Neutrophil (primary cell): ENCODE measurements around the gene RHCG.

Source experiments
- H3K27ac ChIP-seq: fragments of 200-600 bp; sonication (generic); 2 replicates; pipeline ENCODE4 v1.5.1; 2016; ENCODE audit warnings: mild to moderate bottlenecking, moderate library complexity
- H3K27me3 ChIP-seq: fragments of 200-600 bp; sonication (generic); 2 replicates; pipeline ENCODE4 v1.6.0; 2016; ENCODE audit warnings: mild to moderate bottlenecking
- H3K36me3 ChIP-seq: fragments of 200-600 bp; sonication (generic); 2 replicates; pipeline ENCODE4 v1.5.1; 2017
- H3K4me1 ChIP-seq, 2 experiments: fragments of 200-600 bp in 1 of 2; sonication (generic) in 1 of 2; 1 replicate in 1 of 2; 2 replicates in 1 of 2; pipeline versions ENCODE4 v1.5.1 to v1.6.1; 2013 to 2016; ENCODE audit warnings: low read depth in 1 of 2, low read length in 1 of 2, mild to moderate bottlenecking in 1 of 2, moderate library complexity in 1 of 2; ENCODE audit not compliant: control insufficient read depth in 1 of 2, insufficient read depth in 1 of 2
- H3K4me3 ChIP-seq, 2 experiments: fragments of 200-600 bp in 1 of 2; sonication (generic) in 1 of 2; 1 replicate in 1 of 2; 2 replicates in 1 of 2; pipeline ENCODE4 v1.5.1; 2013 to 2016; ENCODE audit warnings: low read depth in 1 of 2, low read length in 1 of 2, mild to moderate bottlenecking in 1 of 2, moderate library complexity in 1 of 2
- H3K9me3 ChIP-seq: fragments of 200-600 bp; sonication (generic); 2 replicates; pipeline ENCODE4 v1.5.1; 2016
- CTCF ChIP-seq: fragments of 200-600 bp; sonication (generic); IDR thresholded peaks from 2 replicates; pipeline ENCODE4 v1.5.1; 2016; ENCODE audit warnings: antibody characterized with exemption

Gene RHCG

DNA sequence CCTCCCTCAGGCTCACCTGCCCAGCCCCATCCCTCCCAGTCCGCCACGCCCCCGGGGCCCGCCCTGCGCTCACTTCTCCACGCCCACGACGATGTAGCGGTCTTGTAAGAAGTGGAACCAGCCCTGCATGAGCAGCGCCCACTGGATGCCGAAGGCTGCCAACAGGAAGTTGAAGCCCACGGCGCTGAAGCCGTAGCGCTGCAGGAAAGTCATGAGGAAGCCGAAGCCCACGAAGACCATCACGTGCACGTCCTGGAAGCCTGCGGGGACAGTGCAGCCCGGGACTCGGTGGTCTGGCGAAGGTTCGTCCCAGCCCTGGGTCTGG lies 9.7 kb downstream of the RHCG start:
- Histone ChIP-seq H3K4me1 (no peaks in the 10 kb centered on the region), H3K4me3 (no peak overlapping the region), H3K9me3 (no peaks in the 10 kb centered on the region), H3K27me3 (peaks cover 69% of the 10 kb centered on the region), H3K27ac (no peak overlapping the region), H3K36me3 (no peaks in the 10 kb centered on the region)
- TF ChIP-seq CTCF = no peak

GRCh38 chr15:89483079-89483478 lies 13.3 kb downstream of the RHCG start:
- H3K27me3 ChIP-seq = peaks cover 73% of the 10 kb centered on the region
- TF ChIP-seq CTCF = no peak
- H3K4me3 ChIP-seq = no peak overlapping the region

GRCh38 chr15:89482139-89482538 lies 14.2 kb downstream of the RHCG start:
- Histone ChIP-seq H3K27me3 (peaks cover 73% of the 10 kb centered on the region), H3K9me3 (no peaks in the 10 kb centered on the region), H3K4me1 (no peaks in the 10 kb centered on the region), H3K4me3 (no peak overlapping the region), H3K36me3 (no peaks in the 10 kb centered on the region), H3K27ac (no peak overlapping the region)
- no peak for TF ChIP-seq CTCF

More at GRCh38 chr15:89483079-89483478, 13.3 kb downstream of the RHCG start:
- no peak overlapping the region for H3K27ac ChIP-seq
- H3K36me3 ChIP-seq = no peaks in the 10 kb centered on the region
- H3K4me1 ChIP-seq = no peaks in the 10 kb centered on the region
- no peaks in the 10 kb centered on the region for H3K9me3 ChIP-seq

DNA sequence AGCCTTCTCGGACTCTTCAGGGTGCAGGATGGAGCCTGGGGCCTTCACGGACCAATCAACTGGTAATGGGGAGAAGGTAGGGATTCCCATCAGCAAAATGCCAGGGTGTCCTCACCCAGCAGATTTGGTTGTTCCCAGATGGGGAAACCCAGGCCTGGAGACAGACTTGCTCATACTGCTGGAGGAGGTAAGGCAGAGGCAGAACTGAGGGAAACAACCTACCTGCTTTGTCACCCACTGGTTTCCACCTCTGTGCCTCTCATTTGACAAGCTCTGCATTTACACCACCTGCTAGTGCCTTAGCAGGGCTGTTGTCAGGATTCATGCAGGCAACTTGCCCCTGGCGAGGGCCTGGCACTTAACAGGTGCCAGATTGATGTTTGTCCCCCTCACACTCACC lies 15.9 kb downstream of the RHCG start:
- peaks cover 66% of the 10 kb centered on the region for H3K27me3 ChIP-seq
- TF ChIP-seq CTCF = no peak

DNA sequence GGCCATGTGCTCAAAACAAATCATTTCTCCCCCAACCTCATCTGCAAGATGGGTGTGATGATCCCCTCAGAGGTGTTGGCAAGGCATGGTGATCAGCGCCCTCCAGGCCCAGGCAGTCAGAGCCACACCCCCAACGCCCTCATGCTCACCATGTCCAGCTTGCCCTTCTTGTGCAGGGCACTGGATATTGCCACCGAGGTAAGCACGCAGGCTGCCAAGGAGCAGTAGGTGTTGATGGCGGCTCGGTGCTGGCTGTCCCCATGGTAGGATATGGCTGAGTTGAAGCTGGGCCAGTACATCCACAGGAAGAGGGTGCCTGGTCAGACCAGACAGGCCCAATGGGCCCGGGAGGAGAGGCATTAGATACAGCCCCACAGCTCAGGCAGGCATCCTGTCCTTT lies 17.2 kb downstream of the RHCG start:
- Histone ChIP-seq H3K27ac (no peak overlapping the region), H3K27me3 (peaks cover 63% of the 10 kb centered on the region), H3K9me3 (no peaks in the 10 kb centered on the region), H3K4me3 (no peak overlapping the region), H3K4me1 (no peaks in the 10 kb centered on the region), H3K36me3 (no peaks in the 10 kb centered on the region)
- no peak for TF ChIP-seq CTCF

More for the DNA sequence above, 15.9 kb downstream of the RHCG start:
- Histone ChIP-seq H3K36me3 (no peaks in the 10 kb centered on the region), H3K4me1 (no peaks in the 10 kb centered on the region), H3K9me3 (no peaks in the 10 kb centered on the region), H3K27ac (no peak overlapping the region), H3K4me3 (no peak overlapping the region)
